GM10847 (cell line): ENCODE results near the gene LIFR.

ENCODE experiments used
- POLR2A ChIP-seq: IDR thresholded peaks from 2 replicates; pipeline ENCODE4 v1.6.1; 2011; ENCODE audit not compliant: insufficient read length; ENCODE audit errors: extremely low read depth

LIFR gene

DNA sequence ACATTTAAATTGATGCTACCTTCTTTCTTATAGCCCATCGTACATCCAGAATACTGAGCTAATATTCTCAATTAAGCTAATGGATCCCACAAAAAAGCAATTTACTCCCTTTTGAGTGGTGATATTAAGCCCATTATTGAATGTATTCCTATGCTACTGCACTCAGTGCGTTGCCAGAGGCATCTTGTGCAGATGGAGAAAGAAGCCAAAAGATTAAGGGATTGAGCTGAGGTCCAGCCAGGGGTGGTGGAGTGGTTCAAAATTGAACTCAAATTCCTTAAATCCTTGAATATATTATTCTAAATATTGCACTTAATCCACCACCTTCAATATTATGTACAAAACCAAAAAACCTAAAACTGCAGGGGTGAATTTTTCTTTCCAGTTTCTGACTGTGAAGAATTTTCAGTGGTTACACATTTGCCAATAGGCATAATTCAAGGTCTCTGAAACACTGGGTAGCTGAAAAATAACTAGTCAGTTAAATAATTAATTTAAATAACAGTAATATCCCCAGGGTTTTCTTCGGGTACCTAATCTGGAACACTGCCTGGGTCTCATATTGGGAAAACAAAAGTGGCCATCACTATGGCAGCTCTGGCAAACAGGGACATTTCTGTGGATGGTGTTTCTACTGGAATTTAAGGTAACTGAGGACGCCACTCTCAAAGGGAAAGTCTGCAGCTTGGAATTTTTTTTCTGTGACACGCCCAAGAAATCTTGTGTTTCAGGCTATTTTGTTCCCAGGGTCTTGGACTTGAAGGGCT, 6.2 kb upstream of the LIFR start:
- TF ChIP-seq POLR2A = no peak

DNA sequence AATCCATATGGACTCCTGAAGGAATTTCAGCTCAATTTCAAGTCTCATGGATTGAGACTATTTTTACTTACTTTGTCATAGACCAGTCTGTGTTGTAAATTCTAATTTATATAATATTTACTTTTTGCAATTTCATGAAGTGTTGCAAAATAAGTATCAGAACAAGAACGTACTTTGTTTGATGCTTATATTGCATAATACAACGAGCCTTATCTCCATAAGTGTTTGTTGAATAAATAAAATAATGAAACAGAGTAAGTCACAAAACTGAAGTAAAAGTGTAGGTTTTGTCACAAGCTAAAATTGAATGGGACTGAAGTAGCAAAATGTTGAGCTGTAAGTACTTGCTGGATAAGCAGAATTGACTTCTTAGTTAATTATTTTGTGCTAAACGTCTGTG, 3.0 kb upstream of the LIFR start:
- TF ChIP-seq POLR2A = no peak

DNA sequence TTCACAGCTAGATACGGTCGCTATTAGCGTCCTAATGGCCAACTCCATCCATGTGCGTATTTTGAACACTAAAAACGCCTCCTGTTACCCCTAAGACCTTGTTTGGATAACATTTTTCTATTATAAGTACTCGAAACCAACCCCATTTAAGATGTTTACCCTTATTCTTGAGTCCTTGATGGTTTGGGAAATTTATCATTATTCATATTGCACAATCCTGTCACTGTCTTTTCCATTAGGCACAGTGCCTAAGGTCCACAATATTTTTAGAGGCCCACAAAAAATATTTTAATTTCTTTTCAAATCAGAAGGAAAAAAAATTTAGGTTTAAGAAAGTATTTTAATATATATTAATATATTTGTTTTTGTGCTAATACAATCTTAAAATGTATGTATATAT, 1.3 kb upstream of the LIFR start:
- TF ChIP-seq POLR2A = no peak

DNA sequence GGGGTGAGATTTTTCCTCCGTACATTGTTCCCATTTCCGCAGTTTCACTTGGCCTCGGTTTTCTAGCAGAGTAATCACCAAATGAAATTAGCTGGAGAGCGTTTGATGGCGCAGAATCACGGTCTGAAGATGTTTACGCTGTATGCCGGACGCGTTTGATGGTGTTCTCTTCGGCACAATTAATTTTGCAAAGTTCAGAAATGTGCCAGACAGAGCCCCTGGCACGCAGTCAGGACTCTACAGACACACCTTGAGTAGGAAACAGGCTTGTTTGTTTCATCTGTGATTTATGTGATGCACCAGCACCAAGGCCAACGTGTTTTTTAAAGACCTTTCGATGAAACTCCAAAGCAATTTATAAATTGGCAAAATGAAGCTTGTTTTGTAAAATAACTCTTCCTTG, 863 bp upstream of the LIFR start:
- TF ChIP-seq POLR2A = no peak

DNA sequence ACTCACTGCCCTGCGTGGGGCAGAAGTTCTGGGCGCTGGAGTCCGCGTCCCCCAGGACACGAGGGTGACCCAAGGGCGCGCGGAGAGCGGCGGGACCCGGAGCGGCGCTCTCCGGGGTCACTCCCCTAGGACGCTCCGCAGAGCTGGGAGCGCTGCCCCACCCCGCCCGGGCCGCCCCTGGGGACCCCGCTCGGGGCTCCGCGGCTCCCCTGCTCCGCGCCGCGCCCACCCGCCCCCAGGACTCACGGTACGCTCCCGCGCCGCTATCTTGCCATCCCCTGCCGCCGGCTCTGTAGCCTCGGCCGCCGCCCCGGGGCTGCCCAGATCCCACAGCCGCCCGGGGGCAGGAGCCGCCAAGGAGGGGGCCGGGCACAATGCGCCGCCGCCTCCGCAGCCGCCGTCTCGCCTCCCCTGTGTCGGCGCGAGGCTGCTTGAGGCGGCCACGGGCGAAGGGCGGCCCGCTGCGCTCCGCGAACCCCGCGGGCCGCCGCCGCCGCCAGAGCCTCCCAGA, 303 bp downstream of the LIFR start:
- no peak for TF ChIP-seq POLR2A

DNA sequence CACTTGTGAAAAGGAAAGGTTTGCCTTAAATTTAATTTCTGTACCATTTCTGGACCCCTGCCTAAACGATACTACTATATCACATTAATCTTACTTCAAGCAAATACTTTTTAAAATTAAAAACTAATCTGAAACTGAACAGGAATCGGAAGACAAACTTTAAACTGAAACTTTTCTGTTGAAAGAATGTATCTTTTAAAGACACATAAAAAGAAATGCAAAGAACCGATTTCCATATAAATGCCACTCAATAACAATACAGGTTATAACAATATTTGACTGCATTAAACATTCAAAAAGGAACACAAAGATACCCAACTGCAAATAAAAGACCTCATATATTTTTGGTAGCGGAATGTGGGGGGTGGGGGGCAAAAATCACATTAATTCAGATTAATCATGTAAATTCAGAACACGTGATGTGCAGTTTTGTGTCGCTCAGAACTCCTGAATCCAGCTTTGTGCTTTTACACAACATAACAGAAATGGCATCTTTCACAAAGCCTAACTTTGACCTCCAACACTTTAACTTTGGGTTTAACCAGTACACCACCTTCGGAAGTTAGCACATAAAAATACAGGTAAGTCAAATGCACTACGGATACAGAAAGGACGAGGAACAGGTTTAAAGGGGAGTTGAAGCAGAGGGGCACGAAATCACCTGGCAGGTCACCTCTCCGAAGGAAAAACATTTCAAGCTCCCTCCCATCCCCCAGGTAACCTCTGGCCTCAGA, 925 bp downstream of the LIFR start:
- no peak for TF ChIP-seq POLR2A

DNA sequence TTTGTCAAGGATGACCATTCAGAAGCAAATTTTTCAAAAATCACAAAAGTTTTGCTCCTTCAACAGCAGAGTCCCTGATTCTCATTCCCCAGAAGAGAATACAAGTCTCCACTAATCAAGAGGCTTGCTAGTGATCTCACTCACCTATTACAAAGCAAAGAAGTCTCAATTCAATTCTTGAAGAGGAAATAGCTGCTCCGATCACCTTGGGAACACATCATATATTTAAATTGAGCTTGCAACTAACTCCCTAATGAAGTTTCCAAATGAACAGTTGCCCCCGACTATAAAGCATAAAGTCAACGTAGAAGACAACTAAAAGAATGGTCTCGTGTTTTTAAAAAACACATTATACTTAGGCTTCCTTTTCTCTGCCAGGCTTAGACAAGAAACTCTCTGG, 1.6 kb downstream of the LIFR start:
- TF ChIP-seq POLR2A = no peak

DNA sequence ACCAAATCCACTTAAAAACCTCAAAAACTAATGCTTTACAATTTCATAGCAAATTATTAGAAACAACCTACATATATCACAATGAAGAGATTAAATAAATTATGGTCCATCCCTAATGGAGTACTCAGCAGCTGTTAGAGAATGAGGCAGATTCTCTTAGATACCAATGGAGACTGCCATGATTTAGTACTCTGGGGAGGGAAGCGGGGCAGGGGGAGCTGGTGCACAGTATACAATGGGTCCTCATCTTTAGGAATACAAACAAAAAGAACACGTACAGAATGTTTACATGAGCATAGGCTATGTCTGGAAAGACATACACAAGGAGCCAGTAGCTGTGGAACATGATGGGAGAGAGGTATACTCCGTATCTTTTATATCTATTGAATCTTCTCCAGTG, 2.0 kb downstream of the LIFR start:
- TF ChIP-seq POLR2A = no peak

DNA sequence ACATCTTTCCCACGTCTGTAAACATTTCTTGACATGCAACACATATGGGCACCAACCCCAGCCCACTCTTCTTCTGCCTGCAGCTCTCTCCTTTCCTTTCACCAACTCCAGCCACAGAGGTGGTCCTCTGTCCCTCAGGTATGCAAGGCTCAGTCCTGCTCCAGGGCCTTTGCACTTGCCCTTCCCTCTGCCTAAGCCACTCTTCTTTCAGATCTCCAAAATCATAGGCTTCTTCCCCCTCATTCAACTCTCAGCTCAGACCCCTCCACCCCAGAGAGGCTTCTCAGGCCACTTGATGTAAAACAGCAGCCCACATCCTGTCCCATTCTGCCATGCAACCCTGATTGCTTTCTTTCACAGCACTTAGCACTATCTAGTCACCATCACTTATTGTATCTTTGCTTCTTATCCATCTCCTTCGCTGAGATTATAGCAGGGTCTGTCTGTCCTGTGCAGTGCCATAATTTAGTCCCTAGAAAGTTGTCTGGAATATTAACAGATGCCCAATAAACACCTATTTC, 3.4 kb downstream of the LIFR start:
- TF ChIP-seq POLR2A = no peak

DNA sequence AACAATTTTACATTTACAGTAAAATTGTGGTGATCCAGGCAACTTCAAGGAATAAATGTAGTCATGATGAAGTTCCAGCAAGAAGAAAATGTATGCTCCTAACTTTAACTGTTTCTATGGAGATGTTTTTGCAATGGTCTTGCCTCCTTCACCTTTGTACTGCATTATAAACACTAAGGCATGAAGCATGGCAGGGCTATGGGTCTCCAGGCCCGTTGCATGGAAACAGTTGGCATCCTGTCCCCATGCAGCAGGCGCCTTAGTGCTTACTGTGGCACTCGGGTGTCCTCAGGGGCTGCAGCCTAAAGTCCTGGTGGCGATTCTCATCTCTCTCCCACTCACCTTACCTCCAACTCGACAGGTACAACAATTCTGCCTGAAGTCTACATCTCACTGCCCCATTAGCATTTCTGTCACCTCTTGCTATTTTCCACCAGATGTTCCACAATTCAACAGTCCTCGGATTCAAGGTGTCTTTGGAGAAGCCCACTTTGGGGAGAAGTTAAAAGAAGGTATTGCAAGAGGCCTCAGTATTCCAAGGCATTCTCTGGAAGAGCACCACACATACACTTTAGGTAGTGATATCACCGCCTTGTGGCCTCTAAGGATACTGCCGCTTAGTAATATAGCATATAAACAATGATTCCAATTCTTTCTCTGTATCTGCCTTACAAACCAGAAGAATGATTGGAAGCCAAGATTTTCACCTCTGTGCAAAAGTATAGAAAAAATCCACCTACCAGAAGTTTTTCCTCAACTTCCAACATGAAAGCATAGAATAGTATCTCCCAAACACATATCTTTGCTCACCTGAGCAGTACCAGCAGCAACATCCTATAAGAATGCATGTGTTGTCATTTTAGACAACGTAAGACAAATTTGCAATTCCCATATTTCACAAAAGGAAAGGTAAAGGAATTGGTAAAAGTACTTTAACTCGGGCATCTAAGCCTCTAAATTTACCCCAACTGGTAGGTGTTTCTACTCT, 5.1 kb downstream of the LIFR start:
- no peak for TF ChIP-seq POLR2A

DNA sequence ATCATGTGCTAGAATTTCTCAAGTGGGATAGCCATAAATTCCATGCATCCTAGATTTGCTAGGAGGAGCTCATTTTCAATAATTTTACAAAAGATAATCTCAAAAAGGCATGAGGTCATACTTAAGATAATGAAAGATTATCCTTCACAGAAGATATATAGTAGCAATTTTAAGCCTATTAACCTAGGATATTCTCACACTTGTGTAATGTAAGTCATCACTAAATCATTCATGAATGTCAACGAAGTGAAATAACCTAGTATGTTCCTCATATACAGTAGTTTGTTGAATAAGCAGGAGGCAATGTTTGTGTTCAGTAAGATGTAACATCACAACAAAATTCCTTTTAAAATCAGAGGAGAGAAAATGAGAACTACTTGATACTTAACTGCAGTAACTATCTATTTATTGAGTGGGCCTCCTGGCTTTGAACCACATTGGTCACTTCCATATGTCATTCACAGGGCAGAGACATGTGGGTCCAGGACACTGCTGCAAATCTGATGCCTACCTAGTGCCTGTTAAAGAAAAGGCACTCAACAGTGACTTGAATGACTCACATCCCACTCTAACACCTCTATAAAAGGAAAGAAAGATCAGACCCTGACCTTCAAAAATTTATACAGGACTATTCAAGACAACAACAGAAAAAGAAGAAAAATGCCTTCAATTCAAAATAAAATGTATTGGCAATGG, 8.2 kb downstream of the LIFR start:
- TF ChIP-seq POLR2A = no peak

DNA sequence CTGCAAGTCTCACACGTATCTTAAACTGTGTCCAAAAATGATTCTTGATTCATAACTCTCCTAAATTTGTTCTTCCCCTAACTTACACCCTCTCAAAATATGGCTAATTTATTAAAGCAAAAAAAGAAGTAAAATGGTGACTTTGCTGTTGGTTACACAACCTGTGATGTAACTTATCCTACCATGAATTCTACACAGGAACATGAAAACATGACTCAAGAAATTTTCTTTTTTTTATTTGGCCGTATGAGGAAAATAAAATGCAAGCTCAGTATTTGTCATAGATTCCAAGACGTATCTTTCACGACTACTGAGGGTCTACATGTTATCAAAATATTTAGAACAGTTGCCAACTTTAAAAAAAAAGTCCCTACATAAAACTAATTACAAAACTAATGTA, 9.2 kb downstream of the LIFR start:
- no peak for TF ChIP-seq POLR2A

DNA sequence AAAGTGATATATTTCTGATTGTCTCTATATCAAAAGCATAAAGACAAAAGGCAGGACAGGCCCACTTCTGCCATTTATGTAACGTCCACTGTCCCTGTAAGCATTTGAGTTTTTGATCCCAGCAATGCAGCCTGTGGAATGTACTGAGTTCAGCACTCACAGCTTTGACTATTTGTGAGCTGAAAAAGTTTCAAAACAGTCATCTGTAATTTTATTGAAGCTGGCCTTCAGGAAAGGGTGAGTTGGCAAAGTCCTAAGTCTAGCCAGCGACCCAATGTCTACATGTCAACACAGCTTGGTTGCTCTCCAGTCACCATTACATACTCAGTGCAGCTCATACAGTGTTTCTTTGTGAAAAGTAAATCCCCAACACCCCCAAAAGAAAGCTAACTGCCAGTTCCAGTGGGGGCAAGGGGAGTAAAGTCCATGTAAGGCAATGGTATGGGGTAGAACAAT, 9.7 kb downstream of the LIFR start:
- no peak for TF ChIP-seq POLR2A

DNA sequence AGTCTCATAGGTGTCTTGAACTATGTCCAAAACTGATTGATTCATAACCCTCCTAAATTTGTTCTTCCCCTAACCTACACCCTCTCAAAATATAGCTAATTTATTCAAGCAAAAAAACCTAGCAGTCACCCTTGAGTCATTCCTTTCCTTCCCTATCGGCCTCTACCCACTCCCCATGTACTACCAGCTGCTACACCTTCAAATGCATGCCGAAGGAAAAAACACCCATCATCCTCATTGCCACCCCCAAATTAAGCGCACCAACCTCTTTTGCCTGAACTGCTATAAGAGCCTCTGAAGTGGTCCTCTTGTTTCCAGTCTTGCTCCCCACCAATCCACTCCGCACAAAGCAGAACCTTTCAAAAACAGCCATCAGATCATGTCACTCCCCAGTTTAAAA, 12.6 kb downstream of the LIFR start:
- no peak for TF ChIP-seq POLR2A

DNA sequence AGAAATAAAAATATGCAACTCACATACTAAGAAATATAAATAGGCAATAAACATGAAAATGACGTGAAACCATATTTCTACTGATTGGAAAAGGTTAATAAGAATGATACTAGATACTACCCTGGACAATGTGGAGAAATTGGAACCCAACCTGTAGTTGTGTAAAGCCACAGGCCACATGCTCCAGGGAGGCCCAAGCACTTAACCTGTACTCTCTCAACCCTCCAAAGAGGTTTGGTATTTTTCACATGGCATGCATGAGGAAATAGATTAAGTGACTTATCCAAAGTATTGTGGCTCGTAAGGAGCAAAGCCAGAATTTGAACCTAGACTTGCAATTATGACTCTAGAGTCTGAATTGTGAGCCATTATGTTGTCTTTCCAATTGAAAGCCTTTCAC, 13.4 kb downstream of the LIFR start:
- no peak for TF ChIP-seq POLR2A

DNA sequence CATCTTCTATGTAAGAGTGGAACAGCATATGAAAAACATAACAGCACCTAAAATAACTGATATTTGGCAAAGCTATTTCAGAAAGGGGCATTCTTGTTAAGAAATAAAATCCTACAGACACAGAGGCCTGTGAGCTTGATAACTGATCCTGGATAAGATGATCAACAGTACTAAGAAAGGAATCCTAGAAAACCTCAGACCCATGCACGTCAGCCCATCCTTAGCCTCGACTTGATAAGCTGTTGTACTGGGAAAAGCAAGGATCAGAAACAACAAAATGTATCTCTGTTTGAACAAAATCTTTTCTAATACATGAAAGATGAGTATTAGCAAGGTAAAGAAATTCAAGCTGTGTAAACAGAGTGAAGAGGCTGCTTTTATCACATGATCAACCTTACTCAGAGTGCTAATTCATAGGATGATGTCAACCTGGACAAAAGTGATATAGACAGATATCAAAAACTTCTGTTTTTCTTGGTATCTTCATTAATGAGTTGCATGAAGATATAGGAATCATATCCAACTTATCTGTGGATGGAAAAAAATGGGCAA, 15.2 kb downstream of the LIFR start:
- no peak for TF ChIP-seq POLR2A
